CD14-positive monocyte (primary cell): ENCODE results near the gene AURKAIP1. TPM values are rescaled to one million over a fixed set of nuclear protein-coding genes. Genes with fewer than 3 reads are reported as not detected.

ENCODE experiments used
- DNase-seq, 3 donors: peaks; one replicate each; pipeline ENCODE4 v3.0.0-alpha.2; 2011 to 2022
- H2AFZ ChIP-seq: 2 replicates; pipeline ENCODE4 v1.6.0; 2012; ENCODE audit warnings: mild to moderate bottlenecking, low read depth, low read length, inconsistent platforms; ENCODE audit not compliant: insufficient read depth, poor library complexity, severe bottlenecking
- H3K27ac ChIP-seq, 2 donors: 1 replicate in 1 of 2; 2 replicates in 1 of 2; pipeline ENCODE4 v1.5.1; 2012 to 2013; ENCODE audit warnings: low read length in 2 of 2, control low read depth in 1 of 2, inconsistent platforms in 1 of 2, low read depth in 1 of 2, mild to moderate bottlenecking in 1 of 2
- H3K27me3 ChIP-seq, 2 donors: one replicate each; pipeline versions ENCODE4 v1.6.0 to v1.6.1; 2011 to 2013; ENCODE audit warnings: low read length in 2 of 2; ENCODE audit not compliant: control insufficient read depth in 2 of 2, insufficient read depth in 2 of 2
- H3K36me3 ChIP-seq, 2 donors: replicated peaks in 1 of 2; 1 replicate in 1 of 2; 2 replicates in 1 of 2; pipeline versions ENCODE4 v1.5.1 to v1.6.1; 2012 to 2013; ENCODE audit warnings: low read length in 2 of 2, control low read depth in 1 of 2, inconsistent platforms in 1 of 2, mild to moderate bottlenecking in 1 of 2; ENCODE audit not compliant: insufficient read depth in 2 of 2, control insufficient read depth in 1 of 2
- H3K4me1 ChIP-seq, 2 donors: 1 replicate in 1 of 2; 2 replicates in 1 of 2; pipeline versions ENCODE4 v1.5.1 to v1.6.1; 2012 to 2013; ENCODE audit warnings: low read length in 2 of 2, control low read depth in 1 of 2, inconsistent platforms in 1 of 2, mild to moderate bottlenecking in 1 of 2, moderate library complexity in 1 of 2; ENCODE audit not compliant: insufficient read depth in 2 of 2, control insufficient read depth in 1 of 2
- H3K4me2 ChIP-seq: replicated peaks from 2 replicates; pipeline ENCODE3; 2012; ENCODE audit warnings: low read length, moderate library complexity, mild to moderate bottlenecking; ENCODE audit not compliant: poor library complexity, severe bottlenecking; ENCODE audit errors: extremely low read depth
- H3K4me3 ChIP-seq, 3 experiments: fragments of 200-600 bp in 1 of 3; sonication (generic) in 1 of 3; replicated peaks in 1 of 3; 1 replicate in 2 of 3; 2 replicates in 1 of 3; pipeline ENCODE4 v1.5.1; 2011 to 2013; ENCODE audit warnings: low read length in 3 of 3, mild to moderate bottlenecking in 3 of 3, control low read depth in 2 of 3, low read depth in 2 of 3, inconsistent platforms in 1 of 3, moderate library complexity in 1 of 3
- H3K79me2 ChIP-seq: 2 replicates; pipeline ENCODE4 v1.6.0; 2012; ENCODE audit warnings: mild to moderate bottlenecking, control low read depth, inconsistent platforms, low read length, moderate library complexity; ENCODE audit not compliant: insufficient read depth
- H3K9ac ChIP-seq: 2 replicates; pipeline ENCODE4 v1.6.0; 2017; ENCODE audit warnings: low read length, mild to moderate bottlenecking; ENCODE audit not compliant: insufficient read depth, poor library complexity, severe bottlenecking
- H3K9me3 ChIP-seq, 2 donors: replicated peaks in 1 of 2; 1 replicate in 1 of 2; 2 replicates in 1 of 2; pipeline versions ENCODE4 v1.5.1 to v1.6.1; 2012 to 2013; ENCODE audit warnings: low read length in 2 of 2, control low read depth in 1 of 2; ENCODE audit not compliant: control insufficient read depth in 1 of 2, insufficient read depth in 1 of 2
- H4K20me1 ChIP-seq: 2 replicates; pipeline ENCODE4 v1.6.0; 2012; ENCODE audit warnings: mild to moderate bottlenecking, low read length, control low read depth, moderate library complexity; ENCODE audit not compliant: insufficient read depth
- H3K27ac Mint-ChIP-seq, 7 donors: one replicate each; pipeline ENCODE4 v1.8.0; 2020; ENCODE audit warnings: mild to moderate bottlenecking in 7 of 7, mixed read lengths in 7 of 7, moderate library complexity in 6 of 7, inconsistent platforms in 2 of 7
- H3K27me3 Mint-ChIP-seq, 3 donors: one replicate each; pipeline ENCODE4 v1.8.0; 2021 to 2022; ENCODE audit warnings: low read depth in 3 of 3, mild to moderate bottlenecking in 3 of 3, mixed read lengths in 3 of 3, moderate library complexity in 3 of 3, inconsistent platforms in 1 of 3
- H3K36me3 Mint-ChIP-seq, 2 donors: one replicate each; pipeline ENCODE4 v1.8.0; 2020; ENCODE audit warnings: mixed read lengths in 2 of 2, inconsistent platforms in 1 of 2, mild to moderate bottlenecking in 1 of 2
- H3K4me1 Mint-ChIP-seq: one replicate; pipeline ENCODE4 v1.8.0; 2020; ENCODE audit warnings: mild to moderate bottlenecking, mixed read lengths
- H3K4me3 Mint-ChIP-seq, 2 donors: one replicate each; pipeline ENCODE4 v1.8.0; 2020; ENCODE audit warnings: mild to moderate bottlenecking in 2 of 2, mixed read lengths in 2 of 2, moderate library complexity in 1 of 2
- H3K9me3 Mint-ChIP-seq, 7 donors: one replicate each; pipeline ENCODE4 v1.8.0; 2020 to 2022; ENCODE audit warnings: mixed read lengths in 7 of 7, mild to moderate bottlenecking in 6 of 7, moderate library complexity in 6 of 7, inconsistent platforms in 2 of 7
- WGBS: methylation state at CpG from one replicate; pipeline ENCODE4 v1.1.5; 2013; ENCODE audit warnings: missing lambda C conversion rate; ENCODE audit not compliant: insufficient coverage; 5-methylcytosine and 5-hydroxymethylcytosine counted together
- intact Hi-C, 2 donors: fragments of 100-400 bp; cut with micrococcal nuclease; formaldehyde crosslinking; loops; one replicate each; pipeline versions ENCODE4 v1.15.0 to v1.15.1; 2023
- polyA plus RNA-seq, 3 donors: library from polyadenylated mRNA; depleted of rRNA in 1 of 3; unstranded in 2 of 3; stranded (reverse) in 1 of 3; fragments of 300-500 nt in 2 of 3; fragments of >200 nt in 1 of 3; fragmentation: Illumina TruSeq in 2 of 3; gene quantifications; 1 replicate in 2 of 3; 2 replicates in 1 of 3; pipeline ENCODE4 v1.2.3, GENCODE V29; 2012 to 2021
- TF ChIP-seq, protein P1 (sequence below): fragments of 200-600 bp; IDR thresholded peaks from one replicate; pipeline ENCODE4 v1.8.0; 2022; ENCODE audit warnings: antibody characterized with exemption, mild to moderate bottlenecking

Gene AURKAIP1
- polyA plus RNA-seq, 3 donors: 59.1 to 160 (median 134) TPM

DNA sequence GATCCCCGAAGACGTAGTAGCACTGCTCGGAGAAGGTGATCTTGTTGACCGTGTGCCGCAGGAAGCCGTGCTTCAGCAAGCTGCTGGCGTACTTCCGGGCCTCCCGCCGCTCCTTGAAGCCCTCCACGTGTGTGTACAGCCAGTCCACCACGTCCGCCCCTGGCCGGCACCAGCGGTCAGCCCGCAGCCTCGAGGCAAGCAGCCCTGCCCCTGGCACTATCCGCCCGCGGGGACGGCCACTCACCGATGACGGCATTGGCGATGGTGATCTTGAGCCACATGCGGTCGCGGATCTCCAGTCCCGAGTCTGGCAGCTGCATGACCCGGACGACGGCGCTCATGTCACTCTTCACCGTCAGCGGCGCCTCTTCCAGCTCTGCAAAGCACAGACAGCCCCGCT lies 36.7 kb downstream of the AURKAIP1 start:
- intact Hi-C loops: no loop called here
- H3K4me2 ChIP-seq: no peak overlapping the region
- H3K9ac ChIP-seq: no peak overlapping the region
- no peaks in the 10 kb centered on the region for H3K9me3 ChIP-seq
- Mint-ChIP-seq H3K36me3 (peaks cover 21 to 44% of the 10 kb centered on the region in 2 donors), H3K4me1 (no peaks in the 10 kb centered on the region), H3K27me3 (peaks cover 0 to 6% (median 0%) of the 10 kb centered on the region in 3 donors), H3K27ac (no peak overlapping the region), H3K4me3 (no peak overlapping the region), H3K9me3 (peaks cover 0 to 1% (median 0%) of the 10 kb centered on the region in 7 donors)
- no peaks in the 10 kb centered on the region for H3K79me2 ChIP-seq
- H3K4me3 ChIP-seq: no peak overlapping the region
- 96% methylated on average over 36 of the region's 36 CpGs for WGBS
- H3K27ac ChIP-seq: no peak overlapping the region
- DNase-seq: no peak
- TF ChIP-seq, protein P1, sequence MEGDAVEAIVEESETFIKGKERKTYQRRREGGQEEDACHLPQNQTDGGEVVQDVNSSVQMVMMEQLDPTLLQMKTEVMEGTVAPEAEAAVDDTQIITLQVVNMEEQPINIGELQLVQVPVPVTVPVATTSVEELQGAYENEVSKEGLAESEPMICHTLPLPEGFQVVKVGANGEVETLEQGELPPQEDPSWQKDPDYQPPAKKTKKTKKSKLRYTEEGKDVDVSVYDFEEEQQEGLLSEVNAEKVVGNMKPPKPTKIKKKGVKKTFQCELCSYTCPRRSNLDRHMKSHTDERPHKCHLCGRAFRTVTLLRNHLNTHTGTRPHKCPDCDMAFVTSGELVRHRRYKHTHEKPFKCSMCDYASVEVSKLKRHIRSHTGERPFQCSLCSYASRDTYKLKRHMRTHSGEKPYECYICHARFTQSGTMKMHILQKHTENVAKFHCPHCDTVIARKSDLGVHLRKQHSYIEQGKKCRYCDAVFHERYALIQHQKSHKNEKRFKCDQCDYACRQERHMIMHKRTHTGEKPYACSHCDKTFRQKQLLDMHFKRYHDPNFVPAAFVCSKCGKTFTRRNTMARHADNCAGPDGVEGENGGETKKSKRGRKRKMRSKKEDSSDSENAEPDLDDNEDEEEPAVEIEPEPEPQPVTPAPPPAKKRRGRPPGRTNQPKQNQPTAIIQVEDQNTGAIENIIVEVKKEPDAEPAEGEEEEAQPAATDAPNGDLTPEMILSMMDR: no peak
- no peaks in the 10 kb centered on the region for H3K4me1 ChIP-seq
- H3K27me3 ChIP-seq: no peaks in the 10 kb centered on the region
- H3K36me3 ChIP-seq: peaks cover 9 to 29% of the 10 kb centered on the region in 2 donors
- H2AFZ ChIP-seq: no peak overlapping the region
- peaks cover 11% of the 10 kb centered on the region for H4K20me1 ChIP-seq

DNA sequence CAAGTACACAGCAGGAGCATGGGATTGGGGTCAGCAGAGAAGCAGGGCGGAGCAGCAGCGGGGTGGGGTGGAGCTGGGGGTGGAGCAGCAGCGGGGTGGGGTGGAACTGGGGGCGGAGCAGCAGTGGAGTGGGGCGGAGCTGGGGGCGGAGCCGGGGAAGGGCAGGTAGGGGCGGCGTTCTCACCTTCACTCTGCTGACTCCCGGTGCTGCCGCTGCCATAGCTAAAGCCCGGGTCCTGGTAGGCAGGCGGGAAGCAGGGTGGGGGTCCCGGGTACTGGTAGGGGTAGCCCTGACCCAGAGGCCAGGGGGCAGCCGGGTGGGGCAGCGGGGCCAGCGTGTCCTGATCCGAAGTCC lies 37.2 kb downstream of the AURKAIP1 start:
- Histone ChIP-seq H3K4me2 (no peak overlapping the region), H3K27me3 (no peaks in the 10 kb centered on the region), H3K4me3 (no peak overlapping the region), H3K36me3 (peaks cover 9 to 29% of the 10 kb centered on the region in 2 donors), H3K4me1 (no peaks in the 10 kb centered on the region), H3K9ac (no peak overlapping the region), H3K9me3 (no peaks in the 10 kb centered on the region), H4K20me1 (peaks cover 9% of the 10 kb centered on the region), H3K27ac (no peak overlapping the region), H3K79me2 (no peaks in the 10 kb centered on the region), H2AFZ (no peak overlapping the region)
- H3K27me3 Mint-ChIP-seq: peaks cover 0 to 6% (median 0%) of the 10 kb centered on the region in 3 donors
- H3K4me3 Mint-ChIP-seq: no peak overlapping the region
- intact Hi-C loops: no loop called here
- WGBS: 98% methylated on average over 16 of the region's 18 CpGs
- TF ChIP-seq, protein P1: no peak
- H3K9me3 Mint-ChIP-seq: peaks cover 0 to 1% (median 0%) of the 10 kb centered on the region in 7 donors
- no peaks in the 10 kb centered on the region for H3K4me1 Mint-ChIP-seq
- H3K27ac Mint-ChIP-seq: no peak overlapping the region
- DNase-seq: no peak
- peaks cover 21 to 44% of the 10 kb centered on the region in 2 donors for H3K36me3 Mint-ChIP-seq
